SK-N-MC (cell line): ENCODE results near the gene TUBB6.

Experiments used
- DNase-seq: peaks from one replicate; pipeline ENCODE4 v3.0.0-alpha.2; 2011; ENCODE audit warnings: low read depth, low spot score
- H3K27ac ChIP-seq: fragments of 200-600 bp; sonication (generic); 2 replicates; pipeline ENCODE4 v1.5.1; 2016; ENCODE audit warnings: mixed run types
- H3K36me3 ChIP-seq: fragments of 200-600 bp; sonication (generic); 2 replicates; pipeline ENCODE4 v1.6.1; 2017; ENCODE audit warnings: antibody characterized with exemption, low read length, mixed read lengths; ENCODE audit not compliant: insufficient read depth
- H3K4me3 ChIP-seq: fragments of 200-600 bp; sonication (generic); 2 replicates; pipeline ENCODE4 v1.5.1; 2016
- H3K9ac ChIP-seq: fragments of 200-600 bp; sonication (generic); 2 replicates; pipeline ENCODE4 v1.8.0; 2017; ENCODE audit warnings: mixed run types, mixed read lengths; ENCODE audit not compliant: insufficient read length
- H3K9me3 ChIP-seq: fragments of 200-600 bp; sonication (generic); 2 replicates; pipeline ENCODE4 v1.6.1; 2017; ENCODE audit warnings: low read depth, mild to moderate bottlenecking, antibody characterized with exemption, low read length, moderate library complexity, mixed read lengths
- EZH2 ChIP-seq: fragments of 200-600 bp; sonication (generic); IDR thresholded peaks from one replicate; pipeline ENCODE4 v1.6.1; 2017; ENCODE audit warnings: antibody characterized with exemption
- FOXP2 ChIP-seq: optimal IDR thresholded peaks from 2 replicates; pipeline ENCODE3; 2011; ENCODE audit warnings: mild to moderate bottlenecking, moderate library complexity; ENCODE audit not compliant: insufficient read depth; ENCODE audit errors: extremely low read length, control extremely low read depth
- POLR2AphosphoS5 ChIP-seq: IDR thresholded peaks from 2 replicates; pipeline ENCODE4 v1.6.1; 2012; ENCODE audit warnings: mild to moderate bottlenecking, low read depth, low read length, borderline replicate concordance

TUBB6 gene

GRCh38 chr18:12287684-12288402 lies 20.2 kb upstream of the TUBB6 start:
- no peak overlapping the region for H3K27ac ChIP-seq
- no peak for DNase-seq
- no peaks in the 10 kb centered on the region for H3K36me3 ChIP-seq
- H3K9me3 ChIP-seq, result no peaks in the 10 kb centered on the region
- H3K4me3 ChIP-seq, result no peak overlapping the region
- no peak overlapping the region for H3K9ac ChIP-seq
- no peak for TF ChIP-seq EZH2
- TF ChIP-seq FOXP2, result no peak
- no peak for TF ChIP-seq POLR2AphosphoS5

- Histone ChIP-seq H3K36me3 (no peaks in the 10 kb centered on the region), H3K27ac (no peak overlapping the region), H3K4me3 (no peak overlapping the region), H3K9me3 (no peaks in the 10 kb centered on the region), H3K9ac (no peak overlapping the region)
- TF ChIP-seq EZH2 (no peak), FOXP2 (no peak), POLR2AphosphoS5 (no peak)
- DNase-seq, result no peak
These were observed 19.7 kb upstream of the TUBB6 start for GRCh38 chr18:12288403-12288755.

- Histone ChIP-seq H3K27ac (no peak overlapping the region), H3K36me3 (no peaks in the 10 kb centered on the region), H3K9ac (no peak overlapping the region), H3K4me3 (no peak overlapping the region), H3K9me3 (no peaks in the 10 kb centered on the region)
- TF ChIP-seq POLR2AphosphoS5, result no peak
- no peak for TF ChIP-seq FOXP2
- no peak for TF ChIP-seq EZH2
- DNase-seq, result no peak
These were observed 18.0 kb upstream of the TUBB6 start for GRCh38 chr18:12290086-12290485.

GRCh38 chr18:12291161-12291560 lies 16.9 kb upstream of the TUBB6 start:
- Histone ChIP-seq H3K36me3 (no peaks in the 10 kb centered on the region), H3K27ac (no peak overlapping the region), H3K4me3 (no peak overlapping the region), H3K9me3 (no peaks in the 10 kb centered on the region), H3K9ac (no peak overlapping the region)
- DNase-seq, result no peak
- TF ChIP-seq FOXP2, result no peak

GRCh38 chr18:12291690-12292089 lies 16.4 kb upstream of the TUBB6 start:
- TF ChIP-seq FOXP2 (no peak), POLR2AphosphoS5 (no peak), EZH2 (no peak)
- Histone ChIP-seq H3K9ac (no peak overlapping the region), H3K9me3 (no peaks in the 10 kb centered on the region), H3K27ac (no peak overlapping the region), H3K4me3 (no peak overlapping the region), H3K36me3 (no peaks in the 10 kb centered on the region)
- no peak for DNase-seq

- Histone ChIP-seq H3K27ac (no peak overlapping the region), H3K4me3 (no peak overlapping the region), H3K36me3 (no peaks in the 10 kb centered on the region), H3K9me3 (no peaks in the 10 kb centered on the region), H3K9ac (no peak overlapping the region)
- no peak for TF ChIP-seq EZH2
- TF ChIP-seq FOXP2, result no peak
- no peak for DNase-seq
These were observed 14.2 kb upstream of the TUBB6 start for GRCh38 chr18:12293831-12294230.

- no peak for DNase-seq
- no peak overlapping the region for H3K4me3 ChIP-seq
- no peak overlapping the region for H3K27ac ChIP-seq
- no peak overlapping the region for H3K9ac ChIP-seq
- no peak for TF ChIP-seq FOXP2
- TF ChIP-seq POLR2AphosphoS5, result no peak
- TF ChIP-seq EZH2, result no peak
- H3K9me3 ChIP-seq, result no peaks in the 10 kb centered on the region
- no peaks in the 10 kb centered on the region for H3K36me3 ChIP-seq
These were observed 12.5 kb upstream of the TUBB6 start for GRCh38 chr18:12295389-12296086.

- Histone ChIP-seq H3K9me3 (no peaks in the 10 kb centered on the region), H3K4me3 (no peak overlapping the region), H3K36me3 (no peaks in the 10 kb centered on the region), H3K9ac (no peak overlapping the region), H3K27ac (no peak overlapping the region)
- TF ChIP-seq POLR2AphosphoS5 (no peak), FOXP2 (no peak)
- DNase-seq, result no peak
These were observed 12.0 kb upstream of the TUBB6 start for GRCh38 chr18:12296087-12296403.

- Histone ChIP-seq H3K9ac (no peak overlapping the region), H3K4me3 (no peak overlapping the region), H3K36me3 (no peaks in the 10 kb centered on the region), H3K27ac (no peak overlapping the region), H3K9me3 (no peaks in the 10 kb centered on the region)
- TF ChIP-seq POLR2AphosphoS5, result no peak
- TF ChIP-seq FOXP2, result no peak
- no peak for TF ChIP-seq EZH2
- no peak for DNase-seq
These were observed 11.6 kb upstream of the TUBB6 start for GRCh38 chr18:12296457-12296856.
